ENCODE data around the gene SNRPA. TPM values are rescaled to one million over a fixed set of nuclear protein-coding genes. Genes with fewer than 3 reads are reported as not detected.

Gene SNRPA
- total and polyA plus RNA-seq, 2 donors (not counting 1 experiment from before 2014, with no cell fraction given) = 92.0 to 147 TPM

DNA sequence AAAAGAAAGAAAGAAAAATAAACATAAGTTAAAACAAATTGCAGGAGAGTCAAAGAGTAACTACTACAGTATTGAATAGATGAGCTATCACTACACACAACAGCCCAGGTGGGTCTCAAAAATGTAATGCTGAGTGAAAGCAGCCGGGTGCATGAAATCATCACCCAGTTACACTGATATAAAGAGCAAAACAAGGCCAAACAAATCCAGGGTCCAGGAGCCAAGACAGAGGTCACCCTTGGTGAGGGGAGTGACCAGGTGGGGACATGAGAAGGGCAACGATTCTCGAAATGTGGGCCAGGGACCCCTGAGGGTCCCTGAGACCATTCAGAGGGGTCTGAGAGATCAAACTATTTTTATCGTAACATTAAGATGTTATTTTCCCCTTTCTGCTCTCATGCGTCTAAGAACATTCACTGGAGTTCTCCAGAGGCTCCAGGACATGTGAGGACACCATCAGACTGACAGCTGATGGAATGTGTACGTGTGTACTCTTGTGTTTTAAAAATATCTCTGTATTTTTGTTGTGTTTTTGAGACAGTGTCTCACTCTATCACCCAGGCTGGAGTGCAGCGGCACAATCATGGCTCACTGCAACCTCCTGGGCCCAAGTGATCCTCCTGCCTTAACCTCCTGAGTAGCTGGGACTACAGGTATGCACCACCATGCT is 44.9 kb upstream of the SNRPA start:
- Mint-ChIP-seq H3K27ac (no peak overlapping the region), H3K4me1 (peaks cover 2% of the 10 kb centered on the region), H3K27me3 (no peaks in the 10 kb centered on the region), H3K9me3 (ENCODE audit: insufficient read depth) (no peaks in the 10 kb centered on the region), H3K4me3 (no peak overlapping the region)
- no peaks in the 10 kb centered on the region for H3K4me1 ChIP-seq (ENCODE audit: control insufficient read depth in 2 of 2, insufficient read depth in 2 of 2, low read length in 2 of 2)
- POLR2A ChIA-PET = no interaction called here
- H2AFZ ChIP-seq (ENCODE audit: insufficient read depth, low read depth, low read length, poor library complexity, severe bottlenecking) = no peak overlapping the region
- no peak overlapping the region for H3K4me2 ChIP-seq (replicated peaks; ENCODE audit: low read depth, low read length, poor library complexity, severe bottlenecking)
- H3K4me3 ChIP-seq (ENCODE audit: control extremely low read depth in 1 of 5, extremely low read depth in 1 of 5, insufficient read depth in 1 of 5, low read depth in 2 of 5, low read length in 4 of 5) = no peak overlapping the region
- peaks cover 11% of the 10 kb centered on the region for H3K79me2 ChIP-seq (ENCODE audit: control insufficient read depth, insufficient read depth, low read length)
- H3K36me3 ChIP-seq (replicated peaks in 1 of 2; ENCODE audit: control extremely low read depth in 1 of 2, control insufficient read depth in 1 of 2, extremely low read depth in 1 of 2, insufficient read depth in 2 of 2, low read length in 1 of 2) = peaks cover 13 to 75% of the 10 kb centered on the region in 2 experiments
- H3K27ac ChIP-seq (ENCODE audit: low read length in 2 of 2) = no peak overlapping the region
- intact Hi-C loops (cut with micrococcal nuclease) = no loop called here
- no peak overlapping the region for H3K9ac ChIP-seq (ENCODE audit: low read length)
- no peaks in the 10 kb centered on the region for H3K27me3 ChIP-seq (replicated peaks in 1 of 4; ENCODE audit: control extremely low read depth in 1 of 4, control insufficient read depth in 3 of 4, insufficient read depth in 4 of 4, low read length in 3 of 4)
- 100% methylated on average over 5 of the region's 7 CpGs for WGBS (ENCODE audit: insufficient coverage)
- peaks cover 11% of the 10 kb centered on the region for H4K20me1 ChIP-seq (ENCODE audit: control insufficient read depth, insufficient read depth, low read length, poor library complexity, severe bottlenecking)
- CTCF ChIA-PET = interaction anchor here (1.2 kb wide), 1 partner anchor 19 kb away, joined by 3 read pairs; no protein-coding TSS in a partner anchor
- no peaks in the 10 kb centered on the region for H3K9me3 ChIP-seq (ENCODE audit: control extremely low read depth in 1 of 3, control insufficient read depth in 2 of 3, insufficient read depth in 1 of 3, low read length in 2 of 3)
- no peak for ATAC-seq (ENCODE audit: low read depth)
- DNase-seq = no peak
- no peak for TF ChIP-seq CTCF (IDR thresholded peaks at IDR 0.05)
- TF ChIP-seq EZH2 (IDR thresholded peaks at IDR 0.05; ENCODE audit: borderline replicate concordance, insufficient read depth, low read depth, low read length, poor library complexity, severe bottlenecking) = no peak

DNA sequence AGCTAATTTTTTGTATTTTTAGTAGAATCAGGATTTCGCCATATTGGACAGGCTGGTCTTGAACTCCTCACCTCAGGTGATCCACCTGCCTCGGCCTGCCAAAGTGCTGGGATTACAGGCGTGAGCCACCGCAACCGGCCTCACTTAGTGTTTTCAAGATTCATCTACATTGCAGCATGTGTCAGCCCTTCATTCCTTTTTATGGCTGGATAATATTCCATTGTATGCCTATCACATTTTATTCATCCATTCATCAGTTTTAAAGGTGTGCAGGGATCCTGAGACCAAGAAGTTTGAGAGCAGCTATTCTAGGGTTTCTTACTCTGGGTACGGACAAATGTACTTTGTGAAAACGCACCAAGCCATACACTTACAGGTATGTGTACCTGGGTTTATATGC is 43.4 kb upstream of the SNRPA start:
- H3K27ac ChIP-seq (ENCODE audit: low read length in 2 of 2) = no peak overlapping the region
- CTCF ChIA-PET = no interaction called here
- no peak for ATAC-seq (ENCODE audit: low read depth)
- H3K9me3 ChIP-seq (ENCODE audit: control extremely low read depth in 1 of 3, control insufficient read depth in 2 of 3, insufficient read depth in 1 of 3, low read length in 2 of 3) = no peaks in the 10 kb centered on the region
- no peaks in the 10 kb centered on the region for H3K27me3 Mint-ChIP-seq
- POLR2A ChIA-PET = no interaction called here
- no peak for TF ChIP-seq EZH2 (IDR thresholded peaks at IDR 0.05; ENCODE audit: borderline replicate concordance, insufficient read depth, low read depth, low read length, poor library complexity, severe bottlenecking)
- TF ChIP-seq CTCF (IDR thresholded peaks at IDR 0.05) = no peak
- H3K4me1 Mint-ChIP-seq = peaks cover 2% of the 10 kb centered on the region
- H3K9ac ChIP-seq (ENCODE audit: low read length) = no peak overlapping the region
- intact Hi-C loops (cut with micrococcal nuclease) = no loop called here
- no peak overlapping the region for H3K4me2 ChIP-seq (replicated peaks; ENCODE audit: low read depth, low read length, poor library complexity, severe bottlenecking)
- H4K20me1 ChIP-seq (ENCODE audit: control insufficient read depth, insufficient read depth, low read length, poor library complexity, severe bottlenecking) = peaks cover 11% of the 10 kb centered on the region
- H3K9me3 Mint-ChIP-seq (ENCODE audit: insufficient read depth) = no peaks in the 10 kb centered on the region
- no peak overlapping the region for H3K4me3 ChIP-seq (ENCODE audit: control extremely low read depth in 1 of 5, extremely low read depth in 1 of 5, insufficient read depth in 1 of 5, low read depth in 2 of 5, low read length in 4 of 5)
- no peak for DNase-seq
- 100% methylated on average over 3 of the region's 7 CpGs for WGBS (ENCODE audit: insufficient coverage)
- no peak overlapping the region for H3K4me3 Mint-ChIP-seq
- H3K27ac Mint-ChIP-seq = no peak overlapping the region
- H3K79me2 ChIP-seq (ENCODE audit: control insufficient read depth, insufficient read depth, low read length) = peaks cover 11% of the 10 kb centered on the region
- no peaks in the 10 kb centered on the region for H3K27me3 ChIP-seq (replicated peaks in 1 of 4; ENCODE audit: control extremely low read depth in 1 of 4, control insufficient read depth in 3 of 4, insufficient read depth in 4 of 4, low read length in 3 of 4)
- H3K4me1 ChIP-seq (ENCODE audit: control insufficient read depth in 2 of 2, insufficient read depth in 2 of 2, low read length in 2 of 2) = no peaks in the 10 kb centered on the region
- H2AFZ ChIP-seq (ENCODE audit: insufficient read depth, low read depth, low read length, poor library complexity, severe bottlenecking) = no peak overlapping the region
- peaks cover 8 to 68% of the 10 kb centered on the region in 2 experiments for H3K36me3 ChIP-seq (replicated peaks in 1 of 2; ENCODE audit: control extremely low read depth in 1 of 2, control insufficient read depth in 1 of 2, extremely low read depth in 1 of 2, insufficient read depth in 2 of 2, low read length in 1 of 2)

Data from B cell (primary cell).